ENCODE measurements around the gene SETD5.

The SETD5 gene

DNA sequence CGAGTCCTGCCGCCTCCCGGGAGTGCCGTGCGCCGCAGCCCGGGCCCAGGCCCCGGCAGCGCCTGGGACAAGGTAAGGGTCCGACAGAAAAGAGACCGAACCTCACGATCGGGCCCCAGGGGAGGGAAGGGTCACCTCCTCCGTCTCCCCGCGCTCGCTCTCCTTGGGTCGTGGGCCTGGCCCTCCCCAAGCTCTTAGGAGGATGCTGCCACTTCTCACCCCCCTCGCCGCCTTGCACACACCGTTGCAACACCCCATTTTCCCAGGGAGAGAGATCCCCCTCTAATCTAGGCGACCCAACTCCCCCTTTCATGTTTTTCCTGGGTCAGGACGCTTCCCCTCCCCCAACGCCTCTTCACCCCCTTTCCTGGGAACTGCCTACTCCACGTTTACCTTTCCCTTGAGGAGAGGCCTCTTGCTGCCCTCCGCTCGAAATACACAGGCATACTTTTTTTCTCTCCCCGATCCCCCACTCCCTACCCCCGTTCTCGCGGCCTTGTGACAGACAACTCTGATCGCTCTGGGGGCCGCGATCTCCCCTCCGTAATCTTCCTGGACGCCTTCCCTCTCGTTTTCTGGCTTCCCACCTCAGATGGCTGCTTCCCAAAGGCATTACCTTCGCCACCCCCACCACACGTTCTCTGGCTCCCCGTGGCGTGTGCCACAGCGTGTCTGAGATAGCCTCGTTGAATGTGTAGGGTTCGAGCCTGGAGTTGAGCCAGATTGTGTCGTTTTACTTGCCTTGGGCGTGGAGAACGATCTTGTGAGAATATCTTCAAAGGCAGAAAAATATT is 688 bp downstream of the SETD5 start:
- Histone ChIP-seq H3K36me3 (ENCODE audit: control insufficient read depth, low read length) (peaks cover 67% of the 10 kb centered on the region), H3K27me3 (ENCODE audit: control insufficient read depth, low read length) (no peaks in the 10 kb centered on the region), H3K27ac (ENCODE audit: low read depth, low read length) (peak overlapping the region; percentile 82), H3K4me3 (ENCODE audit: low read length) (peak overlapping the region; percentile 92), H3K9me2 (replicated peaks; ENCODE audit: control insufficient read depth, low read length) (no peaks in the 10 kb centered on the region), H3K4me1 (ENCODE audit: control insufficient read depth, low read length) (peaks cover 65% of the 10 kb centered on the region), H3K9me3 (ENCODE audit: control insufficient read depth, insufficient read depth, low read length) (no peaks in the 10 kb centered on the region), H3F3A (ENCODE audit: control insufficient read depth, insufficient read depth) (0 out of 2 replicates have a peak, but pooled peaks cover 5% of the 10 kb centered on the region), H3K79me2 (ENCODE audit: control insufficient read depth, low read length) (peaks cover 89% of the 10 kb centered on the region), H4K20me1 (ENCODE audit: control insufficient read depth, insufficient read depth, low read depth, low read length) (peaks cover 56% of the 10 kb centered on the region), H3K4me2 (ENCODE audit: low read length) (peak overlapping the region; percentile 87)
- TF ChIP-seq, protein P1, sequence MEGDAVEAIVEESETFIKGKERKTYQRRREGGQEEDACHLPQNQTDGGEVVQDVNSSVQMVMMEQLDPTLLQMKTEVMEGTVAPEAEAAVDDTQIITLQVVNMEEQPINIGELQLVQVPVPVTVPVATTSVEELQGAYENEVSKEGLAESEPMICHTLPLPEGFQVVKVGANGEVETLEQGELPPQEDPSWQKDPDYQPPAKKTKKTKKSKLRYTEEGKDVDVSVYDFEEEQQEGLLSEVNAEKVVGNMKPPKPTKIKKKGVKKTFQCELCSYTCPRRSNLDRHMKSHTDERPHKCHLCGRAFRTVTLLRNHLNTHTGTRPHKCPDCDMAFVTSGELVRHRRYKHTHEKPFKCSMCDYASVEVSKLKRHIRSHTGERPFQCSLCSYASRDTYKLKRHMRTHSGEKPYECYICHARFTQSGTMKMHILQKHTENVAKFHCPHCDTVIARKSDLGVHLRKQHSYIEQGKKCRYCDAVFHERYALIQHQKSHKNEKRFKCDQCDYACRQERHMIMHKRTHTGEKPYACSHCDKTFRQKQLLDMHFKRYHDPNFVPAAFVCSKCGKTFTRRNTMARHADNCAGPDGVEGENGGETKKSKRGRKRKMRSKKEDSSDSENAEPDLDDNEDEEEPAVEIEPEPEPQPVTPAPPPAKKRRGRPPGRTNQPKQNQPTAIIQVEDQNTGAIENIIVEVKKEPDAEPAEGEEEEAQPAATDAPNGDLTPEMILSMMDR (IDR thresholded peaks at IDR 0.05; ENCODE audit: low read depth, low read length, poor library complexity, severe bottlenecking): no peak
- TF ChIP-seq EZH2phosphoT487 (IDR thresholded peaks at IDR 0.05; ENCODE audit: borderline replicate concordance, low read length): no peak

DNA sequence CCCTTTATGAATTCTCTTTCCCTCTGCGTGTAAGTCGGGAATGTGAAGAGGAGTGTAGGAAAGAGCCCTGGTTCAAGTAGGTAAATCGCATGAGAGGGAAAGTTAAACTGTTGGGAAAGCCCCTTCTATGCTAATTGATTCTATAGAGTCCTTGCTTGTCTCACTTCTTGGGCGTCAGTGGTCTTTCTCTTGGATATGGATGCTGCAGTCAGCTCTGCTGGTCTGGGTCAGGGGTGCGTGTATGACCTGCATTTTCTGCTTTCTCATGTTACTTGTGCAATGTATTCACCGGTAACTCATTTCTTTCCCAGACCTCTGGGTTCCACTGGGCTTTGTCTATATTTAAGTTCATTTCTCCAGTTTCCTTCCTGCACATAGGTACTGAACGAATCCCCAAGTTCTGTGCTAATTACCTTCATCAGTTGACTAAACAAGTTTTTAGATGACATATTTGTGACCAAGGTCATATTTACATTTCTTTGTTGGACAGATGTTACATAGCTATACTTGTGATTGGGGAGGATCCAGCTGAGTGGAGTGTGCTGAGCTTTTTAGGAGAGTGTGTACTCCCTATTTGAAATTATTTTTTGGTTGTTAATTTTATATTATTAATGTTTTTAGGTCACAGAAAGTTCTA is 1.4 kb downstream of the SETD5 start:
- peaks cover 56% of the 10 kb centered on the region for H4K20me1 ChIP-seq (ENCODE audit: control insufficient read depth, insufficient read depth, low read depth, low read length)
- H3K4me2 ChIP-seq (ENCODE audit: low read length): peak overlapping the region; percentile 87
- H3K9me2 ChIP-seq (replicated peaks; ENCODE audit: control insufficient read depth, low read length): no peaks in the 10 kb centered on the region
- H3K36me3 ChIP-seq (ENCODE audit: control insufficient read depth, low read length): peaks cover 60% of the 10 kb centered on the region
- peak overlapping the region; percentile 82 for H3K27ac ChIP-seq (ENCODE audit: low read depth, low read length)
- peak overlapping the region; percentile 92 for H3K4me3 ChIP-seq (ENCODE audit: low read length)
- H3K27me3 ChIP-seq (ENCODE audit: control insufficient read depth, low read length): no peaks in the 10 kb centered on the region
- 0 out of 2 replicates have a peak, but pooled peaks cover 5% of the 10 kb centered on the region for H3F3A ChIP-seq (ENCODE audit: control insufficient read depth, insufficient read depth)
- H3K4me1 ChIP-seq (ENCODE audit: control insufficient read depth, low read length): peaks cover 68% of the 10 kb centered on the region
- no peaks in the 10 kb centered on the region for H3K9me3 ChIP-seq (ENCODE audit: control insufficient read depth, insufficient read depth, low read length)
- TF ChIP-seq, protein P1 (IDR thresholded peaks at IDR 0.05; ENCODE audit: low read depth, low read length, poor library complexity, severe bottlenecking): no peak
- H3K79me2 ChIP-seq (ENCODE audit: control insufficient read depth, low read length): peaks cover 89% of the 10 kb centered on the region

DNA sequence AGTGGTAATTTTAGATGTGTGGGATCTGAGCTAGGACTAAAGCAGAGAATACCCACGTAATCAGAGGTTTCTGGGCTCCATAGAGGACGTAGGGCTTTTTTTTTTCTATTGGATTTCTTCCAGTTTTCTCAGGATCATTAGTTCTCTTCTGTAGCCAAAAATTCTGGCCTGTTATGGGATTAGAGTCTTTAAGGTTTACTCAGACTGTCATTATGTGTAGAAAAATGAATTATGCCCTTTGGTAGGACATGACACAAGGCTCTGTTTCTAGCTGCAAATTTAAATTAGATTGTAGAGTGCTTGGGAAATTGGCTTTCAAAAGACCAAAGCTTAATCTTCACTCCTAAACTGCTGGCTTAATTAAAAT is 1.9 kb downstream of the SETD5 start:
- Histone ChIP-seq H3K9me3 (ENCODE audit: control insufficient read depth, insufficient read depth, low read length) (no peaks in the 10 kb centered on the region), H3K9me2 (replicated peaks; ENCODE audit: control insufficient read depth, low read length) (no peaks in the 10 kb centered on the region), H3K79me2 (ENCODE audit: control insufficient read depth, low read length) (peaks cover 89% of the 10 kb centered on the region), H3K36me3 (ENCODE audit: control insufficient read depth, low read length) (peaks cover 55% of the 10 kb centered on the region), H4K20me1 (ENCODE audit: control insufficient read depth, insufficient read depth, low read depth, low read length) (peaks cover 54% of the 10 kb centered on the region), H3K4me1 (ENCODE audit: control insufficient read depth, low read length) (peaks cover 68% of the 10 kb centered on the region), H3F3A (ENCODE audit: control insufficient read depth, insufficient read depth) (0 out of 2 replicates have a peak, but pooled peaks cover 5% of the 10 kb centered on the region), H3K27me3 (ENCODE audit: control insufficient read depth, low read length) (no peaks in the 10 kb centered on the region), H3K4me3 (ENCODE audit: low read length) (peak overlapping the region; percentile 92), H3K27ac (ENCODE audit: low read depth, low read length) (no peak overlapping the region), H3K4me2 (ENCODE audit: low read length) (peak overlapping the region; percentile 87)
- no peak for TF ChIP-seq EZH2phosphoT487 (IDR thresholded peaks at IDR 0.05; ENCODE audit: borderline replicate concordance, low read length)
- TF ChIP-seq, protein P1 (IDR thresholded peaks at IDR 0.05; ENCODE audit: low read depth, low read length, poor library complexity, severe bottlenecking): no peak

Data from DOHH2 (cell line).